Panc1 (cell line): ENCODE measurements around the gene NCKAP1. TPM values are rescaled to one million over a fixed set of nuclear protein-coding genes. Genes with fewer than 3 reads are reported as not detected.

ENCODE experiments used
- ATAC-seq: fragments of 200-7000 bp; cut with Tn5 transposase; 2 replicates; pipeline ENCODE4 v1.9.1; 2020; ENCODE audit warnings: mild to moderate bottlenecking, moderate library complexity
- BruUV-seq: library from RNA; stranded (reverse); fragments of 400-500 nt; replicated peaks from 2 replicates; lab custom pipeline; 2021; lab: Mats Ljungman, UMichigan
- CTCF ChIA-PET: fragments of 300-600 bp; sonication (Branson Sonifier 250); formaldehyde crosslinking; loops from one replicate; lab custom pipeline; 2022; ENCODE audit warnings: antibody characterized with exemption; lab: Charles Lee
- POLR2A ChIA-PET: fragments of 300-600 bp; sonication (Branson Sonifier 250); formaldehyde crosslinking; loops from one replicate; lab custom pipeline; 2022; ENCODE audit warnings: antibody characterized with exemption; lab: Charles Lee
- DNase-seq: peaks from one replicate; pipeline ENCODE4 v3.0.0-alpha.2; 2010; ENCODE audit warnings: low read depth, low spot score
- H3K27ac ChIP-seq: 2 replicates; pipeline ENCODE4 v1.5.1; 2011; ENCODE audit warnings: mild to moderate bottlenecking, low read length, inconsistent platforms
- H3K27me3 ChIP-seq: fragments of 200-500 bp; sonication (Bioruptor generic); 2 replicates; pipeline ENCODE4 v1.6.0; 2014; ENCODE audit warnings: low read length, inconsistent platforms; ENCODE audit not compliant: control insufficient read depth, insufficient read depth
- H3K36me3 ChIP-seq: fragments of 200-500 bp; sonication (Bioruptor generic); 2 replicates; pipeline ENCODE4 v1.5.1; 2014; ENCODE audit warnings: inconsistent platforms, mild to moderate bottlenecking, low read length, moderate library complexity; ENCODE audit not compliant: control insufficient read depth, insufficient read depth
- H3K4me1 ChIP-seq: 2 replicates; pipeline ENCODE4 v1.5.1; 2011; ENCODE audit warnings: inconsistent platforms, mild to moderate bottlenecking, low read length, moderate library complexity; ENCODE audit not compliant: control insufficient read depth, insufficient read depth
- H3K4me3 ChIP-seq, 2 experiments: 2 replicates each; pipeline ENCODE4 v1.5.1; 2011 to 2012; ENCODE audit warnings: low read depth in 2 of 2, low read length in 2 of 2, mild to moderate bottlenecking in 2 of 2, inconsistent platforms in 1 of 2, moderate library complexity in 1 of 2
- H3K9me3 ChIP-seq: fragments of 200-500 bp; sonication (Bioruptor generic); 2 replicates; pipeline ENCODE4 v1.5.1; 2014; ENCODE audit warnings: low read depth, mild to moderate bottlenecking, inconsistent platforms, low read length, moderate library complexity; ENCODE audit not compliant: control insufficient read depth, insufficient read depth
- CTCF ChIP-seq: fragments of 450-650 bp; IDR thresholded peaks from 2 replicates; pipeline ENCODE4 v1.5.1; 2017; ENCODE audit warnings: mild to moderate bottlenecking
- POLR2AphosphoS5 ChIP-seq: IDR thresholded peaks from 2 replicates; pipeline ENCODE4 v1.6.1; 2012; ENCODE audit warnings: mild to moderate bottlenecking, low read depth, low read length, moderate library complexity
- REST ChIP-seq, 2 experiments: IDR thresholded peaks; 2 replicates each; pipeline ENCODE4 v1.6.1; 2011 to 2012; ENCODE audit warnings: low read depth in 2 of 2, control low read depth in 1 of 2, low read length in 1 of 2, mild to moderate bottlenecking in 1 of 2, moderate library complexity in 1 of 2; ENCODE audit not compliant: insufficient read depth in 1 of 2
- SIN3A ChIP-seq: IDR thresholded peaks from 2 replicates; pipeline ENCODE4 v1.6.1; 2012; ENCODE audit warnings: low read depth, mild to moderate bottlenecking, low read length, moderate library complexity, borderline replicate concordance; ENCODE audit not compliant: insufficient read depth
- TCF7L2 ChIP-seq: IDR thresholded peaks from 2 replicates; pipeline ENCODE4 v1.6.1; 2011; ENCODE audit warnings: mild to moderate bottlenecking, low read depth, low read length, inconsistent platforms
- in situ Hi-C: cut with HindIII; loops from 2 replicates; pipeline ENCODE4 v1.10.0; 2016; ENCODE audit warnings: low sequenced_read_pairs, low pct_unique_long_range_greater_than_20kb
- intact Hi-C: fragments of 100-400 bp; cut with micrococcal nuclease; formaldehyde crosslinking; loops from one replicate; pipeline ENCODE4 v1.10.0; 2022; ENCODE audit not compliant: unreplicated experiment
- total RNA-seq: library from RNA; stranded (reverse); gene quantifications from one replicate; pipeline ENCODE4 v1.2.1, GENCODE V29; 2021; ENCODE audit not compliant: unreplicated experiment

The NCKAP1 gene
- total RNA-seq, 1 experiment from 2014 or later: 174 TPM

- no TSS peak for BruUV-seq
- ATAC-seq (no peak), DNase-seq (no peak)
- CTCF ChIA-PET: interaction anchor here (0.6 kb wide), 1 partner anchor 1750 kb away, joined by 5 read pairs; no protein-coding TSS in a partner anchor
- no peaks in the 10 kb centered on the region for H3K4me1 ChIP-seq
- H3K27me3 ChIP-seq: no peaks in the 10 kb centered on the region; the same call in 1 of the 2 replicates
- no peaks in the 10 kb centered on the region for H3K9me3 ChIP-seq
- no peaks in the 10 kb centered on the region for H3K36me3 ChIP-seq
- POLR2A ChIA-PET: interaction anchor here (0.5 to 0.6 kb wide), 2 partner anchors 53 to 160 kb away, joined by 3 to 4 read pairs; no protein-coding TSS in a partner anchor
- no peak overlapping the region for H3K27ac ChIP-seq
- intact Hi-C loops (no loop called here), in situ Hi-C loops (no loop called here)
- no peak overlapping the region for H3K4me3 ChIP-seq
- no peak for TF ChIP-seq REST (IDR thresholded peaks at IDR 0.05; ENCODE audit: insufficient read depth in 1 of 2, low read depth in 2 of 2, low read length in 1 of 2)
Observed at GRCh38 chr2:183063083-183063482, 24.8 kb upstream of the NCKAP1 start.

- no peaks in the 10 kb centered on the region for H3K4me1 ChIP-seq
- in situ Hi-C loops (no loop called here), intact Hi-C loops (no loop called here)
- POLR2A ChIA-PET: no interaction called here
- no peaks in the 10 kb centered on the region for H3K9me3 ChIP-seq
- no peak overlapping the region for H3K27ac ChIP-seq
- CTCF ChIA-PET: no interaction called here
- DNase-seq (no peak), ATAC-seq (no peak)
- no peaks in the 10 kb centered on the region for H3K27me3 ChIP-seq
- H3K36me3 ChIP-seq: no peaks in the 10 kb centered on the region
- no peak overlapping the region for H3K4me3 ChIP-seq
- TF ChIP-seq TCF7L2 (no peak), POLR2AphosphoS5 (no peak), CTCF (no peak), REST (IDR thresholded peaks at IDR 0.05; ENCODE audit: insufficient read depth in 1 of 2, low read depth in 2 of 2, low read length in 1 of 2) (no peak), SIN3A (no peak)
- no TSS peak for BruUV-seq
Observed at GRCh38 chr2:183060571-183061231, 22.4 kb upstream of the NCKAP1 start.
